ENCODE data around the gene CYSTM1. TPM values are rescaled to one million over a fixed set of nuclear protein-coding genes. Genes with fewer than 3 reads are reported as not detected.

CYSTM1 gene
- total RNA-seq, 2 experiments from 2014 or later: 21.4 to 36.7 TPM

- Histone ChIP-seq H3K9me2 (ENCODE audit: insufficient read depth, low read length) (no peaks in the 10 kb centered on the region), H3K36me3 (ENCODE audit: insufficient read depth, low read length) (peaks cover 5% of the 10 kb centered on the region; the same call in 1 of the 2 replicates), H3K27ac (ENCODE audit: low read depth, low read length, poor library complexity, severe bottlenecking) (no peak overlapping the region), H3K4me1 (ENCODE audit: insufficient read depth, low read length, poor library complexity, severe bottlenecking) (no peaks in the 10 kb centered on the region), H3K79me2 (ENCODE audit: insufficient read depth, low read depth, low read length) (no peaks in the 10 kb centered on the region), H4K20me1 (ENCODE audit: insufficient read depth, low read length) (no peaks in the 10 kb centered on the region), H3K4me2 (ENCODE audit: low read length) (no peak overlapping the region), H3K4me3 (ENCODE audit: low read depth, low read length, poor library complexity, severe bottlenecking) (no peak overlapping the region), H3K9me3 (ENCODE audit: low read length) (no peaks in the 10 kb centered on the region), H2AFZ (ENCODE audit: low read length) (no peak overlapping the region)
- intact Hi-C loops (cut with micrococcal nuclease; ENCODE audit: unreplicated experiment): no loop called here
- ChIA-PET POLR2A (no interaction called here), CTCF (ENCODE audit: unreplicated experiment) (no interaction called here)
- TF ChIP-seq CTCF (conservative IDR thresholded peaks at IDR 0.05; ENCODE audit: low read length) (no peak), EZH2phosphoT487 (IDR thresholded peaks at IDR 0.05; ENCODE audit: borderline replicate concordance, low read depth, low read length) (no peak)
- no TSS peak for BruUV-seq (replicated peaks)
- no peak for DNase-seq (ENCODE audit: low spot score)
Observed at GRCh38 chr5:140186267-140186671, 11.3 kb downstream of the CYSTM1 start.

GRCh38 chr5:140189253-140189652 lies 14.3 kb downstream of the CYSTM1 start:
- no peak for DNase-seq (ENCODE audit: low spot score)
- H3K27ac ChIP-seq (ENCODE audit: low read depth, low read length, poor library complexity, severe bottlenecking): no peak overlapping the region
- no TSS peak for BruUV-seq (replicated peaks)
- H3K4me1 ChIP-seq (ENCODE audit: insufficient read depth, low read length, poor library complexity, severe bottlenecking): no peaks in the 10 kb centered on the region
- POLR2A ChIA-PET: interaction anchor here (0.6 kb wide), 1 partner anchor 19 kb away, joined by 7 read pairs; no protein-coding TSS in a partner anchor
- peaks cover 5% of the 10 kb centered on the region; the same call in 1 of the 2 replicates for H3K36me3 ChIP-seq (ENCODE audit: insufficient read depth, low read length)
- intact Hi-C loops (cut with micrococcal nuclease; ENCODE audit: unreplicated experiment): no loop called here
- TF ChIP-seq EZH2phosphoT487 (IDR thresholded peaks at IDR 0.05; ENCODE audit: borderline replicate concordance, low read depth, low read length) (no peak), CTCF (conservative IDR thresholded peaks at IDR 0.05; ENCODE audit: low read length) (no peak)
- H3K4me3 ChIP-seq (ENCODE audit: low read depth, low read length, poor library complexity, severe bottlenecking): no peak overlapping the region
- no peaks in the 10 kb centered on the region for H3K9me3 ChIP-seq (ENCODE audit: low read length)
- H4K20me1 ChIP-seq (ENCODE audit: insufficient read depth, low read length): no peaks in the 10 kb centered on the region
- no peak overlapping the region for H2AFZ ChIP-seq (ENCODE audit: low read length)
- no peak overlapping the region for H3K4me2 ChIP-seq (ENCODE audit: low read length)
- CTCF ChIA-PET (ENCODE audit: unreplicated experiment): interaction anchor here (0.6 kb wide), 1 partner anchor 214 kb away, joined by 16 read pairs; no protein-coding TSS in a partner anchor
- H3K79me2 ChIP-seq (ENCODE audit: insufficient read depth, low read depth, low read length): no peaks in the 10 kb centered on the region
- H3K9me2 ChIP-seq (ENCODE audit: insufficient read depth, low read length): no peaks in the 10 kb centered on the region

- H3K9me2 ChIP-seq (ENCODE audit: insufficient read depth, low read length): no peaks in the 10 kb centered on the region
- no peak overlapping the region for H2AFZ ChIP-seq (ENCODE audit: low read length)
- H3K9me3 ChIP-seq (ENCODE audit: low read length): no peaks in the 10 kb centered on the region
- POLR2A ChIA-PET: no interaction called here
- no peak for TF ChIP-seq EZH2phosphoT487 (IDR thresholded peaks at IDR 0.05; ENCODE audit: borderline replicate concordance, low read depth, low read length)
- no peak for TF ChIP-seq CTCF (conservative IDR thresholded peaks at IDR 0.05; ENCODE audit: low read length)
- BruUV-seq (replicated peaks): no TSS peak
- H3K4me1 ChIP-seq (ENCODE audit: insufficient read depth, low read length, poor library complexity, severe bottlenecking): no peaks in the 10 kb centered on the region
- peaks cover 5% of the 10 kb centered on the region; the same call in 1 of the 2 replicates for H3K36me3 ChIP-seq (ENCODE audit: insufficient read depth, low read length)
- CTCF ChIA-PET (ENCODE audit: unreplicated experiment): no interaction called here
- H3K27ac ChIP-seq (ENCODE audit: low read depth, low read length, poor library complexity, severe bottlenecking): no peak overlapping the region
- intact Hi-C loops (cut with micrococcal nuclease; ENCODE audit: unreplicated experiment): no loop called here
- H3K4me3 ChIP-seq (ENCODE audit: low read depth, low read length, poor library complexity, severe bottlenecking): no peak overlapping the region
- no peaks in the 10 kb centered on the region for H3K79me2 ChIP-seq (ENCODE audit: insufficient read depth, low read depth, low read length)
- no peak overlapping the region for H3K4me2 ChIP-seq (ENCODE audit: low read length)
- no peak for DNase-seq (ENCODE audit: low spot score)
- no peaks in the 10 kb centered on the region for H4K20me1 ChIP-seq (ENCODE audit: insufficient read depth, low read length)
Observed at GRCh38 chr5:140189977-140190871, 15.2 kb downstream of the CYSTM1 start.
